Thyroid gland (tissue), 4 donors: ENCODE results near the gene PCCA.
"Not testable (repeated sequence)": the region's sequence is repeated elsewhere in the genome, so short reads cannot be mapped to it uniquely, and the experiment has no call there.

Source experiments
- CTCF ChIP-seq, 6 experiments: fragments of 200-600 bp in 3 of 6; fragments of 450-650 bp in 3 of 6; sonication (generic) in 3 of 6; IDR thresholded peaks; one replicate each; pipeline ENCODE4 v1.5.1; 2016 to 2019; ENCODE audit warnings: antibody characterized with exemption in 6 of 6, mild to moderate bottlenecking in 2 of 6, inconsistent platforms in 1 of 6, moderate library complexity in 1 of 6
- POLR2A ChIP-seq, 2 donors: fragments of 450-650 bp; IDR thresholded peaks; one replicate each; pipeline ENCODE4 v1.6.1; 2017; ENCODE audit warnings: antibody characterized with exemption in 2 of 2, mild to moderate bottlenecking in 2 of 2, moderate library complexity in 1 of 2

GRCh38 chr13:100079003-100079402 lies 9.9 kb upstream of the PCCA start:
- TF ChIP-seq CTCF, POLR2A (IDR thresholded peaks at IDR 0.05): not testable (repeated sequence)
